Activated naive CD8-positive, alpha-beta T cell treated with anti-CD3 and anti-CD28 coated beads, Interleukin-2, amount 50 U/mL, for 16 hours (primary cell): ENCODE data around the gene EMCN.
"Not testable (repeated sequence)": the region's sequence is repeated elsewhere in the genome, so short reads cannot be mapped to it uniquely, and the experiment has no call there.

ENCODE experiments used
- DNase-seq: peaks from one replicate; pipeline ENCODE4 v3.0.0-alpha.2; 2020; ENCODE audit warnings: low read depth, low spot score

The EMCN gene

GRCh38 chr4:100380401-100380800, 137.4 kb downstream of the EMCN start:
- not testable (repeated sequence) for DNase-seq

DNA sequence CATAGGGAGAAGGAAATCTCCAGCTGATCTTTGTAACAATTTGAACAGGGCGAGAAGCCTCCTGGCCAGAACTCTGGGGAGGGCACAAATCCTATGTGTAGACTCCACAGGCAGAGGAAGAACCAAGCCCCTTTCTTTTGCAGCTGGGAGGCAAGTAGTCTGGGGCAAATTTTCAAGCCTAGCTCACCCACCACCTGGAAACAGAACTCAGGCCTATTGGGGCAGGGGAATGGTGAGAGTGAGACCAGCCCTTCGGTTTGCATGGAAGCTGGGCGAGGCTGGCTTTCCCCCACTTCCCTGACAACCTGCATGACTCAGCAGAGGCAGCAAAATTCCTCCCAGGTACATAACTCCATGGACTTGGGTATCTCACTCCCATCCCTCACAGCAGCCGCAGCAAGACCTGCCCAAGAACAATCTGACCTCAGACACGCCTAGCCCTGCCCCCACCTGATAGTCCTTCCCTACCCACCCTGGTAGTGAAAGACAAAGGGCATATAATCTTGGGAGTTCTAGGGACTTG, 138.2 kb downstream of the EMCN start:
- DNase-seq: no peak

DNA sequence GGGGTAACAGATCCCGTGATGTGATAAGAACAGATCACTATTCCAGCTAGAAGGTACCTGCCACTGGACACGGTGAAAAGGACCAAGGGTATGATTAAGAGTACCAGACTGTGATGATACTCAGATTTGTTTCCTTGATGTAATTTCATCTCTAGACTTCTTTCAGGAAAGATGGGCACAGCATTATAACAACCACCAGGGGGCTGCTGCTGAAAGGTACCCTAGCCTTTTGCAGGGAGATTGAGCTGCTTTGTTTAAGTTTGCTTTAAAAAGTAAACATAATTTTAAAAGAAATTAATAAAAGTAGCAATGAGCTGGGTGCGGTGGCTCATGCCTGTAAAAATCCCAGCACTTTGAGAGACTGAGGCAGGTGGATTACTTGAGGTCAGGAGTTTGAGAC, 145.4 kb downstream of the EMCN start:
- DNase-seq: no peak

- DNase-seq: no peak
Observed at GRCh38 chr4:100369871-100370270, 148.0 kb downstream of the EMCN start.

- DNase-seq: no peak
Observed at GRCh38 chr4:100367451-100367850, 150.4 kb downstream of the EMCN start.

DNA sequence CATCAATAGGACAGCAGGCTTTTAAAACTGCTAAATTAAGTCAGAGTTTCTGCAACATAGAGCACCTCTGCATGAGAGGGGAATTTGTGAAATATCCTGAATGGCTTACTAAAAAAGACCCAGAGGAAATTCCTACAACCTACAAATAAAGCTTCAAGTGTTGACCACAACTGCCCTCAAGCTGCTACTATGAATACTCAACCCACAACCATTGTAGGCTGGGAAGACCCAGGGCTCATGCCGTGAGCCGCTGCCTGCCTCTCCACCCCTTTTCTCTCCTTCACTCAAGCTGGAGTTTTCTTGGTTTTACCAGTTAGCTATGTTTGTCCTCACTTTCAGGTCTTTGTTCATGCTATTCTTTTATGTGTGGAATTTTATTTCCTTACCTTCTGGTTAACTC, 151.6 kb downstream of the EMCN start:
- DNase-seq: no peak

DNA sequence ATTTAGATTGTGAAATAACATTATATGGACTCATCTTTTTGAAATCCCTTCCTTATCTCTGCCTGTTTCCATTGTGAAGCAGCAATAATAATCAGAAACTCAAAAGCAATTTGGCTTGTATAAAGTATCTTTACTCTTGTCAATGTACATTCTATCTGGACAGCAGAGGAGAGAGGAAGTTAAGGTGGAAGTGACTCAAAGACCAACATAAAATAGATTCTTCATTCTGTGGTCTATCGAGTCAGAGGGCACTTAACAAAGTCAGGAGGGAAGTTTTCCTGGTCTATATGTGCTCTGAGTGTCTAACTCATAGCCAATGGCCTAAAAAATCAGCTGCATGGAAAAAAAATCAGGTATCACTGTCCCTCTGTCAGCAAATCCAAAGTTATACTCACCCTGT, 155.5 kb downstream of the EMCN start:
- no peak for DNase-seq

DNA sequence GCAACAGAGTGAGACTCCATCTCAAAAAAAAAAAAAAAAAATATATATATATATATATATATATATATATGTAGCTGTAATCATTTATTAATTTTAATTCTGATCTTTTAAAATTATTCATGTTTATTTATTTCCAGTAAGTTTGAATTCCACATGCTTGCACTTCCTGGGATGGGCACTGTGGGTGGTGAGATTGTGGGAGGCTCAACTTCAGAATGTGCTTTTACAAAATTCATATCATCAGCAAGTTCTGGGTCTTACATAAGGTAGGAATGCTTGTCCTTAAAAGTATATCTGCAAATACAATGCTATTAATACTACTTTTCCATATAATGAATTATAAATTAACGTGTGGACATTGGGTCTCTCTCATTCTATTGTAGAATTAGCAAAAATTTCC, 156.5 kb downstream of the EMCN start:
- no peak for DNase-seq

DNA sequence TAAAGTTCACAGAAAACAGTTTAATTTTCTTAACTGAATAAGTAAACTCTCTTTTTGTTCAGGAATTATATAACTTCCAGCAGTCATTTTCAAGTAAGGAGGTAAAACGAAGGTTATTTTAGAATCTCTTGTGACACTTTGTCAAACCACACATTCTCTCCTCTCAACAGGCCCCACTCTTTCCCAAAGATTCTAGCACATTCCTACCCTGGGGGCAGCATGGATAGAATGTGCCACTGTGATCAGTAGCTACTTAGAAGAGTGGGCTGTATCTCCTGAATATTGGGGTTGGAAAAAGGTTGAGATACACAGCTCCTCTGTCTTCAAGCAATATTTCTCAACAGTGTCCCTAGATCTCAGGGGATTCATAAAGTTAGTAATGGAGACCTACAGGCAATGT, 157.6 kb downstream of the EMCN start:
- no peak for DNase-seq

GRCh38 chr4:100359441-100359840, 158.4 kb downstream of the EMCN start:
- no peak for DNase-seq

GRCh38 chr4:100357542-100357941, 160.3 kb downstream of the EMCN start:
- no peak for DNase-seq

GRCh38 chr4:100356172-100356571, 161.7 kb downstream of the EMCN start:
- DNase-seq: no peak

GRCh38 chr4:100352352-100352751, 165.5 kb downstream of the EMCN start:
- not testable (repeated sequence) for DNase-seq

DNA sequence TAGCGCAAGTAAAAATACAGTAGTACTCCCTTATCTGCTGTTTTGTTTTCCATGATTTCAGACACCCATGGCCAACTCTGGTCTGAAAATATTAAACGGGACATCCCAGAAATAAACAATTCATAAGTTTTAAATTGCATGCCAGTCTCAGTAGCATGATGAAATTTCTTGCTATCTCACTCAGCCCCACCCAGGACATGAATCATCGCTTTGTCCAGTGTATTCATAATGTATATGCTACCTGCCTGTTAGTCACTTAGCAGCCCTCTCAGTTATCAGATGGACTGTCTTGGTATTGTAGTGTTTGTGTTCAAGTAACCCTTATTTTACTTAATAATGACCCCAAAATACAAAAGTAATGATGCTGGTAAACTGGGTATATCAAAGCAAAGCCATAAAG, 169.3 kb downstream of the EMCN start:
- DNase-seq: no peak

DNA sequence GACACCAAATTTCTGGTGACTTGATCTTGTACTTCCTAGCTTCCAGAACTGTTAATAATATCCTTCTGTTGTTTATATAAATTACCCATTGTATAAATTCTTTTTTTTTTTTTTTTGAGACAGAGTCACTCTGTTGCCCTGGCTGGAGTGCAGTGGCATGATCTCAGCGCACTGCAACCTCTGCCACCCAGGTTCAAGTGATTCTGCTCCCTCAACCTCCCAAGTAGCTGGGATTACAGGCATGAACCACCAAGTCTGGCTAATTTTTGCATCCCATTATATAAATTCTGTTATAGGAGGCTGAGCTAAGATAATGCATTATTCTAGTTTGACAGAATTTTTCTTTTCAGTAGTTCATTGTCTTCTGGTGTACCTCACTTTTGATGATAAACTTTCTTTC, 170.6 kb downstream of the EMCN start:
- DNase-seq: no peak

- no peak for DNase-seq
Observed at GRCh38 chr4:100345585-100345984, 172.2 kb downstream of the EMCN start.
